SK-N-SH (cell line): Measurements from ENCODE around the gene DYRK3. TPM values are rescaled to one million over a fixed set of nuclear protein-coding genes. Genes with fewer than 3 reads are reported as not detected.

ENCODE experiments used
- CTCF ChIA-PET: fragments of 300-600, 350-600 bp; formaldehyde crosslinking; extraction: SDS; loops from one replicate; lab custom pipeline; 2021; lab: Yijun Ruan, JAX
- POLR2A ChIA-PET: fragments of 350-600 bp; sonication (Branson Sonifier 250); formaldehyde crosslinking; extraction: SDS; loops from one replicate; lab custom pipeline; 2020; ENCODE audit warnings: antibody characterized with exemption, inconsistent platforms; lab: Yijun Ruan, JAX
- DNase-seq: peaks from one replicate; pipeline ENCODE4 v3.0.0; 2012
- H2AFZ ChIP-seq: fragments of 200-600 bp; sonication (generic); 2 replicates; pipeline ENCODE4 v1.8.1; 2016; ENCODE audit warnings: antibody characterized with exemption, mild to moderate bottlenecking, low read depth
- H3F3A ChIP-seq: fragments of 200-600 bp; sonication (generic); replicated peaks from 2 replicates; pipeline ENCODE3; 2016; ENCODE audit warnings: antibody characterized with exemption, mild to moderate bottlenecking; ENCODE audit not compliant: insufficient read depth
- H3K27ac ChIP-seq, 2 experiments: fragments of 200-500 bp in 1 of 2; fragments of 200-600 bp in 1 of 2; sonication (Bioruptor generic) in 1 of 2; sonication (generic), shearing (Covaris generic) in 1 of 2; 2 replicates each; pipeline versions ENCODE4 v1.5.1 to v1.6.1; 2014 to 2016; ENCODE audit warnings: low read depth in 2 of 2, inconsistent platforms in 1 of 2, low read length in 1 of 2, mild to moderate bottlenecking in 1 of 2, mixed read lengths in 1 of 2
- H3K27me3 ChIP-seq: fragments of 200-600 bp; sonication (generic), shearing (Covaris generic); 2 replicates; pipeline ENCODE4 v1.6.1; 2016; ENCODE audit warnings: mixed run types; ENCODE audit not compliant: insufficient read depth
- H3K36me3 ChIP-seq, 2 experiments: fragments of 200-500 bp in 1 of 2; fragments of 200-600 bp in 1 of 2; sonication (Bioruptor generic) in 1 of 2; sonication (generic) in 1 of 2; replicated peaks in 1 of 2; 2 replicates each; pipeline versions ENCODE3 to v1.5.1; 2014 to 2016; ENCODE audit warnings: low read length in 1 of 2, mild to moderate bottlenecking in 1 of 2; ENCODE audit not compliant: insufficient read depth in 2 of 2, control insufficient read depth in 1 of 2
- H3K4me1 ChIP-seq, 2 experiments: fragments of 200-500 bp in 1 of 2; fragments of 200-600 bp in 1 of 2; sonication (Bioruptor generic) in 1 of 2; sonication (generic), shearing (Covaris generic) in 1 of 2; 2 replicates each; pipeline versions ENCODE4 v1.5.1 to v1.6.1; 2014 to 2016; ENCODE audit warnings: low read depth in 1 of 2, low read length in 1 of 2, mixed run types in 1 of 2; ENCODE audit not compliant: insufficient read depth in 2 of 2, control insufficient read depth in 1 of 2
- H3K4me2 ChIP-seq: fragments of 200-600 bp; sonication (generic), shearing (Covaris generic); 2 replicates; pipeline ENCODE4 v1.6.1; 2017; ENCODE audit warnings: mixed run types
- H3K4me3 ChIP-seq, 2 experiments: fragments of 200-500 bp in 1 of 2; fragments of 200-600 bp in 1 of 2; sonication (Bioruptor generic) in 1 of 2; sonication (generic), shearing (Covaris generic) in 1 of 2; 2 replicates each; pipeline versions ENCODE4 v1.5.1 to v1.8.1; 2014 to 2016; ENCODE audit warnings: low read depth in 2 of 2, inconsistent platforms in 1 of 2, low read length in 1 of 2, mild to moderate bottlenecking in 1 of 2, mixed read lengths in 1 of 2, moderate library complexity in 1 of 2
- H3K79me2 ChIP-seq: fragments of 200-600 bp; sonication (generic); 2 replicates; pipeline ENCODE4 v1.8.1; 2017; ENCODE audit warnings: mild to moderate bottlenecking; ENCODE audit not compliant: insufficient read depth
- H3K9ac ChIP-seq: fragments of 200-600 bp; sonication (generic); 2 replicates; pipeline ENCODE4 v1.6.1; 2017; ENCODE audit warnings: mixed run types
- H3K9me2 ChIP-seq: fragments of 200-600 bp; sonication (generic); 2 replicates; pipeline ENCODE4 v1.6.1; 2017; ENCODE audit warnings: mixed run types
- H3K9me3 ChIP-seq: fragments of 200-600 bp; sonication (generic); 2 replicates; pipeline ENCODE4 v1.6.1; 2017; ENCODE audit warnings: mixed run types, mild to moderate bottlenecking, moderate library complexity
- H4K20me1 ChIP-seq: fragments of 200-600 bp; sonication (generic); 2 replicates; pipeline ENCODE4 v1.6.1; 2017; ENCODE audit warnings: mild to moderate bottlenecking, mixed run types; ENCODE audit not compliant: insufficient read depth
- CHD2 ChIP-seq: fragments of 150-350 bp; IDR thresholded peaks from 2 replicates; pipeline ENCODE4 v1.6.1; 2018; ENCODE audit warnings: low read length; ENCODE audit not compliant: partially characterized antibody
- CTCF ChIP-seq: fragments of 200-600 bp; sonication (generic); IDR thresholded peaks from 2 replicates; pipeline ENCODE4 v1.6.1; 2017; ENCODE audit warnings: antibody characterized with exemption, mild to moderate bottlenecking, moderate library complexity
- ELF1 ChIP-seq: IDR thresholded peaks from 2 replicates; pipeline ENCODE4 v1.4.0; 2012
- EP300 ChIP-seq, 2 experiments: IDR thresholded peaks; 2 replicates each; pipeline versions ENCODE4 v1.4.0 to v1.6.1; 2012; ENCODE audit warnings: borderline replicate concordance in 1 of 2, low read depth in 1 of 2, low read length in 1 of 2
- FOSL2 ChIP-seq: IDR thresholded peaks from 2 replicates; pipeline ENCODE4 v1.4.0; 2012; ENCODE audit warnings: low read depth, mild to moderate bottlenecking, moderate library complexity, borderline replicate concordance
- FOXJ3 ChIP-seq: sonication (generic); formaldehyde crosslinking; IDR thresholded peaks from 2 replicates; pipeline ENCODE4 v1.5.1; 2020; ENCODE audit warnings: mild to moderate bottlenecking, missing genetic modification reagents
- FOXM1 ChIP-seq: IDR thresholded peaks from 2 replicates; pipeline ENCODE4 v1.4.0; 2012; ENCODE audit warnings: low read depth, mild to moderate bottlenecking
- GABPA ChIP-seq: IDR thresholded peaks from 2 replicates; pipeline ENCODE4 v1.4.0; 2012; ENCODE audit warnings: low read depth, mild to moderate bottlenecking
- GATA2 ChIP-seq: sonication (generic); formaldehyde crosslinking; IDR thresholded peaks from 2 replicates; pipeline ENCODE4 v1.5.0; 2020; ENCODE audit warnings: mild to moderate bottlenecking, missing genetic modification reagents
- IRF3 ChIP-seq: fragments of 150-350 bp; IDR thresholded peaks from 2 replicates; pipeline ENCODE4 v1.6.1; 2016; ENCODE audit warnings: mild to moderate bottlenecking, low read depth, low read length
- JUND ChIP-seq: IDR thresholded peaks from 2 replicates; pipeline ENCODE4 v1.4.0; 2012
- NFIC ChIP-seq: IDR thresholded peaks from 2 replicates; pipeline ENCODE4 v1.4.0; 2012; ENCODE audit warnings: borderline replicate concordance
- NRF1 ChIP-seq: IDR thresholded peaks from 2 replicates; pipeline ENCODE4 v1.6.1; 2012; ENCODE audit warnings: low read depth, mild to moderate bottlenecking, low read length
- POLR2AphosphoS5 ChIP-seq: IDR thresholded peaks from 2 replicates; pipeline ENCODE4 v1.6.1; 2012; ENCODE audit warnings: low read depth, low read length
- RAD21 ChIP-seq: IDR thresholded peaks from 2 replicates; pipeline ENCODE4 v1.6.1; 2012; ENCODE audit warnings: mild to moderate bottlenecking, low read length
- RXRA ChIP-seq: IDR thresholded peaks from 2 replicates; pipeline ENCODE4 v1.4.0; 2012; ENCODE audit warnings: low read depth, mild to moderate bottlenecking, borderline replicate concordance
- SIN3A ChIP-seq: IDR thresholded peaks from 2 replicates; pipeline ENCODE4 v1.6.1; 2012; ENCODE audit warnings: low read depth, mild to moderate bottlenecking, low read length, moderate library complexity, borderline replicate concordance
- SMC3 ChIP-seq: IDR thresholded peaks from 2 replicates; pipeline ENCODE4 v1.6.1; 2012; ENCODE audit warnings: low read depth, low read length, improper control_type of control experiment
- TAF1 ChIP-seq: IDR thresholded peaks from 2 replicates; pipeline ENCODE4 v1.6.1; 2012; ENCODE audit warnings: low read depth, mild to moderate bottlenecking, low read length, moderate library complexity, borderline replicate concordance
- TCF12 ChIP-seq: IDR thresholded peaks from 2 replicates; pipeline ENCODE4 v1.4.0; 2012
- TEAD4 ChIP-seq: IDR thresholded peaks from 2 replicates; pipeline ENCODE4 v1.4.0; 2012; ENCODE audit warnings: mild to moderate bottlenecking, borderline replicate concordance; ENCODE audit not compliant: insufficient read depth
- USF1 ChIP-seq: IDR thresholded peaks from 2 replicates; pipeline ENCODE4 v1.4.0; 2012; ENCODE audit warnings: low read depth, borderline replicate concordance
- YY1 ChIP-seq: IDR thresholded peaks from 2 replicates; pipeline ENCODE4 v1.4.0; 2012; ENCODE audit warnings: low read depth, mild to moderate bottlenecking
- WGBS: methylation state at CpG from one replicate; pipeline ENCODE4 v1.1.6; 2017; ENCODE audit warnings: low lambda C conversion rate; 5-methylcytosine and 5-hydroxymethylcytosine counted together
- polyA plus RNA-seq, 3 experiments: library from polyadenylated mRNA; depleted of rRNA; stranded (reverse); fragments of >200 nt; gene quantifications; 2 replicates each; pipeline ENCODE4 v1.2.3, GENCODE V29; 2012
- TF ChIP-seq, protein P1 (sequence below): IDR thresholded peaks from 2 replicates; pipeline ENCODE4 v1.6.1; 2012; ENCODE audit warnings: mild to moderate bottlenecking, low read depth, low read length, moderate library complexity
- TF ChIP-seq, protein P2 (sequence below): IDR thresholded peaks from 2 replicates; pipeline ENCODE4; 2012
- TF ChIP-seq, protein P3 (sequence below): IDR thresholded peaks from 2 replicates; pipeline ENCODE4 v1.4.0; 2012; ENCODE audit warnings: low read depth

DYRK3 gene
- polyA plus RNA-seq, 1 of the 3 experiments (the other 2 are of a cell fraction), result 3.6 TPM

GRCh38 chr1:206634365-206635079, 814 bp upstream of the DYRK3 start:
- Histone ChIP-seq H3K9ac (peak overlapping the region; percentile 83; the same call in 1 of the 2 replicates), H2AFZ (peak overlapping the region; percentile 89), H3K4me1 (peaks cover 18 to 22% of the 10 kb centered on the region in 2 experiments; a peak in 3 of 4 replicates), H3K4me3 (peak overlapping the region; percentile 87 to 92), H3K27ac (peak overlapping the region; percentile 73 to 79; a peak in 3 of 4 replicates), H3K27me3 (no peaks in the 10 kb centered on the region), H3K79me2 (peaks cover 34% of the 10 kb centered on the region), H3K9me2 (no peaks in the 10 kb centered on the region), H3K36me3 (peaks cover 0 to 9% of the 10 kb centered on the region in 2 experiments), H3F3A (peaks cover 27% of the 10 kb centered on the region), H3K4me2 (peak overlapping the region; percentile 85), H3K9me3 (no peaks in the 10 kb centered on the region), H4K20me1 (no peaks in the 10 kb centered on the region)
- ChIA-PET POLR2A (interaction anchor here (1.0 to 2.4 kb wide), 8 partner anchors 20 to 348 kb away, joined by 3 to 22 read pairs (median 3); partner anchors contain the start of gene EIF2D), CTCF (interaction anchor here (0.9 to 17.3 kb wide), 31 partner anchors 8 to 497 kb away, joined by 3 to 450 read pairs (median 5); partner anchors contain the start of genes EIF2D and MAPKAPK2)
- WGBS, result 42% methylated on average over 26 of the region's 26 CpGs
- peak; percentile 66 for DNase-seq
- TF ChIP-seq TAF1 (no peak), TEAD4 (no peak), JUND (no peak), IRF3 (no peak), FOXM1 (no peak), YY1 (no peak), POLR2AphosphoS5 (no peak), FOXJ3 (no peak), GABPA (no peak), CTCF (peak; percentile 94), CHD2 (no peak), GATA2 (CRISPR knock-in tag) (no peak), SMC3 (peak; percentile 82), RXRA (no peak), ELF1 (no peak), TCF12 (no peak), USF1 (no peak), EP300 (IDR thresholded peaks at IDR 0.05; ENCODE audit: borderline replicate concordance in 1 of 2, low read depth in 1 of 2, low read length in 1 of 2) (no peak), FOSL2 (no peak), NFIC (no peak), RAD21 (peak; percentile 79), NRF1 (no peak), SIN3A (peak; percentile 47; the same call in 1 of the 2 replicates)
- TF ChIP-seq, protein P1, sequence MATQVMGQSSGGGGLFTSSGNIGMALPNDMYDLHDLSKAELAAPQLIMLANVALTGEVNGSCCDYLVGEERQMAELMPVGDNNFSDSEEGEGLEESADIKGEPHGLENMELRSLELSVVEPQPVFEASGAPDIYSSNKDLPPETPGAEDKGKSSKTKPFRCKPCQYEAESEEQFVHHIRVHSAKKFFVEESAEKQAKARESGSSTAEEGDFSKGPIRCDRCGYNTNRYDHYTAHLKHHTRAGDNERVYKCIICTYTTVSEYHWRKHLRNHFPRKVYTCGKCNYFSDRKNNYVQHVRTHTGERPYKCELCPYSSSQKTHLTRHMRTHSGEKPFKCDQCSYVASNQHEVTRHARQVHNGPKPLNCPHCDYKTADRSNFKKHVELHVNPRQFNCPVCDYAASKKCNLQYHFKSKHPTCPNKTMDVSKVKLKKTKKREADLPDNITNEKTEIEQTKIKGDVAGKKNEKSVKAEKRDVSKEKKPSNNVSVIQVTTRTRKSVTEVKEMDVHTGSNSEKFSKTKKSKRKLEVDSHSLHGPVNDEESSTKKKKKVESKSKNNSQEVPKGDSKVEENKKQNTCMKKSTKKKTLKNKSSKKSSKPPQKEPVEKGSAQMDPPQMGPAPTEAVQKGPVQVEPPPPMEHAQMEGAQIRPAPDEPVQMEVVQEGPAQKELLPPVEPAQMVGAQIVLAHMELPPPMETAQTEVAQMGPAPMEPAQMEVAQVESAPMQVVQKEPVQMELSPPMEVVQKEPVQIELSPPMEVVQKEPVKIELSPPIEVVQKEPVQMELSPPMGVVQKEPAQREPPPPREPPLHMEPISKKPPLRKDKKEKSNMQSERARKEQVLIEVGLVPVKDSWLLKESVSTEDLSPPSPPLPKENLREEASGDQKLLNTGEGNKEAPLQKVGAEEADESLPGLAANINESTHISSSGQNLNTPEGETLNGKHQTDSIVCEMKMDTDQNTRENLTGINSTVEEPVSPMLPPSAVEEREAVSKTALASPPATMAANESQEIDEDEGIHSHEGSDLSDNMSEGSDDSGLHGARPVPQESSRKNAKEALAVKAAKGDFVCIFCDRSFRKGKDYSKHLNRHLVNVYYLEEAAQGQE, result no peak
- TF ChIP-seq, protein P2, sequence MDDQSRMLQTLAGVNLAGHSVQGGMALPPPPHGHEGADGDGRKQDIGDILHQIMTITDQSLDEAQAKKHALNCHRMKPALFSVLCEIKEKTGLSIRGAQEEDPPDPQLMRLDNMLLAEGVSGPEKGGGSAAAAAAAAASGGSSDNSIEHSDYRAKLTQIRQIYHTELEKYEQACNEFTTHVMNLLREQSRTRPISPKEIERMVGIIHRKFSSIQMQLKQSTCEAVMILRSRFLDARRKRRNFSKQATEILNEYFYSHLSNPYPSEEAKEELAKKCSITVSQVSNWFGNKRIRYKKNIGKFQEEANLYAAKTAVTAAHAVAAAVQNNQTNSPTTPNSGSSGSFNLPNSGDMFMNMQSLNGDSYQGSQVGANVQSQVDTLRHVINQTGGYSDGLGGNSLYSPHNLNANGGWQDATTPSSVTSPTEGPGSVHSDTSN, result peak; percentile 48
- TF ChIP-seq, protein P3, sequence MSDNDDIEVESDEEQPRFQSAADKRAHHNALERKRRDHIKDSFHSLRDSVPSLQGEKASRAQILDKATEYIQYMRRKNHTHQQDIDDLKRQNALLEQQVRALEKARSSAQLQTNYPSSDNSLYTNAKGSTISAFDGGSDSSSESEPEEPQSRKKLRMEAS, result peak; percentile 75
